Ascending aorta (tissue), 2 donors: ENCODE results near the gene EIF5AL1. TPM values are rescaled to one million over a fixed set of nuclear protein-coding genes. Genes with fewer than 3 reads are reported as not detected.
"Not testable (repeated sequence)": the region's sequence is repeated elsewhere in the genome, so short reads cannot be mapped to it uniquely, and the experiment has no call there.

Experiments
- DNase-seq, 2 donors: peaks; one replicate each; pipeline ENCODE4 v3.0.0-alpha.2; 2019; ENCODE audit warnings: low spot score in 2 of 2
- H3K27ac ChIP-seq, 2 donors: fragments of 200-600 bp; sonication (generic); one replicate each; pipeline ENCODE4 v1.5.1; 2016 to 2017; ENCODE audit warnings: mild to moderate bottlenecking in 1 of 2
- H3K27me3 ChIP-seq: fragments of 200-600 bp; sonication (generic); one replicate; pipeline ENCODE4 v1.5.1; 2017
- H3K36me3 ChIP-seq, 2 donors: fragments of 200-600 bp; sonication (generic); one replicate each; pipeline ENCODE4 v1.5.1; 2016
- H3K4me1 ChIP-seq, 2 donors: fragments of 200-600 bp; sonication (generic); one replicate each; pipeline ENCODE4 v1.5.1; 2016 to 2017; ENCODE audit warnings: mild to moderate bottlenecking in 1 of 2
- H3K4me3 ChIP-seq, 2 donors: fragments of 200-600 bp; sonication (generic); one replicate each; pipeline ENCODE4 v1.5.1; 2016 to 2017; ENCODE audit warnings: mild to moderate bottlenecking in 1 of 2
- H3K9me3 ChIP-seq, 2 donors: fragments of 200-600 bp; sonication (generic); one replicate each; pipeline ENCODE4 v1.5.1; 2016
- intact Hi-C: fragments of 100-400 bp; cut with DNase I; formaldehyde crosslinking; loops from one replicate; pipeline ENCODE4 v1.15.1; 2023
- total RNA-seq: library from RNA; depleted of rRNA; stranded (reverse); fragments of >200 nt; gene quantifications from one replicate; pipeline ENCODE4 v1.1.0, GENCODE V29; 2016
- TF ChIP-seq, protein P1 (sequence below), 3 experiments: fragments of 200-600 bp in 2 of 3; fragments of 450-650 bp in 1 of 3; sonication (generic) in 2 of 3; IDR thresholded peaks; one replicate each; pipeline ENCODE4 v1.5.1; 2016 to 2019; ENCODE audit warnings: antibody characterized with exemption in 3 of 3, mild to moderate bottlenecking in 1 of 3, moderate library complexity in 1 of 3

The EIF5AL1 gene
- total RNA-seq, 1 donor from 2014 or later: 0.21 TPM

DNA sequence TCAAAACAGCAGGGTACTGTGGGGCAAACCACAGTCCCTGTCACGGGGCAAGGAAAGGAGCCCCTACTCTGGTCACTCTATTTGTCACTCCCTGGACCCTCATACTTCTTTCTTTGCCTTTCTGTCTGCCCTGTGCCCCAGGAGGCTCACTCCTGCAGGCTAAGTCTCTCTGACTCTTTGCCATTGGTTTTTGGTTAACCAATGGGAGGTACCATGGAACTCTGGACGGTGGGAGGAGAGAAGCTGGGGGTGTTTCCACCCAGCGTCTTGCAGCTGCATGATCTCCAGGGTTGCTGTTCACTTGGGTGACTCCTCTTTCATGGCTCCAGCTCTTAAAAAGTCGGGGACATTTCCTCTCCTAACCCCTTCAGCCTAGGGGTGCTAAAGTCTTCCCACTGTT lies 15.4 kb upstream of the EIF5AL1 start:
- Histone ChIP-seq H3K9me3 (no peaks in the 10 kb centered on the region), H3K4me3 (no peak overlapping the region), H3K4me1 (no peaks in the 10 kb centered on the region), H3K27me3 (no peaks in the 10 kb centered on the region), H3K36me3 (no peaks in the 10 kb centered on the region), H3K27ac (no peak overlapping the region)
- TF ChIP-seq, protein P1, sequence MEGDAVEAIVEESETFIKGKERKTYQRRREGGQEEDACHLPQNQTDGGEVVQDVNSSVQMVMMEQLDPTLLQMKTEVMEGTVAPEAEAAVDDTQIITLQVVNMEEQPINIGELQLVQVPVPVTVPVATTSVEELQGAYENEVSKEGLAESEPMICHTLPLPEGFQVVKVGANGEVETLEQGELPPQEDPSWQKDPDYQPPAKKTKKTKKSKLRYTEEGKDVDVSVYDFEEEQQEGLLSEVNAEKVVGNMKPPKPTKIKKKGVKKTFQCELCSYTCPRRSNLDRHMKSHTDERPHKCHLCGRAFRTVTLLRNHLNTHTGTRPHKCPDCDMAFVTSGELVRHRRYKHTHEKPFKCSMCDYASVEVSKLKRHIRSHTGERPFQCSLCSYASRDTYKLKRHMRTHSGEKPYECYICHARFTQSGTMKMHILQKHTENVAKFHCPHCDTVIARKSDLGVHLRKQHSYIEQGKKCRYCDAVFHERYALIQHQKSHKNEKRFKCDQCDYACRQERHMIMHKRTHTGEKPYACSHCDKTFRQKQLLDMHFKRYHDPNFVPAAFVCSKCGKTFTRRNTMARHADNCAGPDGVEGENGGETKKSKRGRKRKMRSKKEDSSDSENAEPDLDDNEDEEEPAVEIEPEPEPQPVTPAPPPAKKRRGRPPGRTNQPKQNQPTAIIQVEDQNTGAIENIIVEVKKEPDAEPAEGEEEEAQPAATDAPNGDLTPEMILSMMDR (IDR thresholded peaks at IDR 0.05): no peak
- intact Hi-C loops: no loop called here
- no peak for DNase-seq

GRCh38 chr10:79498291-79498829 lies 14.0 kb upstream of the EIF5AL1 start:
- intact Hi-C loops: no loop called here
- Histone ChIP-seq H3K4me3 (no peak overlapping the region), H3K36me3 (no peaks in the 10 kb centered on the region), H3K27me3 (no peaks in the 10 kb centered on the region), H3K27ac (no peak overlapping the region), H3K9me3 (no peaks in the 10 kb centered on the region), H3K4me1 (no peaks in the 10 kb centered on the region)
- TF ChIP-seq, protein P1 (IDR thresholded peaks at IDR 0.05): no peak
- no peak for DNase-seq

DNA sequence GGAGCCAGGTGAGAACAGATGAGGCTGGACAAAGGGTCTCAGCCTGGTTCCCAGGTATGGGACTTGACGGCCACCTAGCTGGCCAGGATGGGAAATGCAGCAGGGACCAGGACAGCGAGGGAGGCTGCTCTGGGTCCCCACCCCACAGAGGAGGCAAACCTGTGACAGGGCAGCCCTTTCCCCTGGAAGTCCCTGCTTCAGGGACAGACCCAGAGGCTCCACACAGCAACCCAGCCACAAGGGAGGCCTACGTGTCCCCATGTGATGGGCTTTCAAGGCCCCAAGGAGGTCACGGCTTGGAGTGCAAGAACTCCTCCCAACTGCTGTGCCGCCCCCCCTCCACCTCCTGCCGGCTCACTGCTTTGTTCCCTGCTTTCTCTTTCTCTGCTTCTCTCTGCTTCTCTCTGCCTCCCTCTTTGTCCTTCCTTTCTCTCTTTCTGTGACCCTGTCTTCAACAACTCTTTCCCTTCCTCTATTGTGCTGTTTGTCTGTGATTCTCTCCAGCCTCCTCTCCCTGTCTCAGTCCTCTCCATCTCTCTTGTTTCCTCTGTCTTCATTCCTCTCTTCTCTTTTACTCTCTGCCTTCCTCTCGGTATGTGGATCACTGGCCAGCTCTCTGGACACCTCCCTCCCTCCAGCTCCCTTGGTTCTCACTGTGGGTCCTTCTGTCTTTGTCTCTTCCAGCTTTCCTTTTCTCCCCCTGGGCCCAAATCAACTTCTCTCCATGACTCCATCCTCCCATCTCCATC lies 9.6 kb upstream of the EIF5AL1 start:
- Histone ChIP-seq H3K27me3 (no peaks in the 10 kb centered on the region), H3K27ac (no peak overlapping the region), H3K4me1 (no peaks in the 10 kb centered on the region), H3K4me3 (no peak overlapping the region), H3K36me3 (no peaks in the 10 kb centered on the region), H3K9me3 (no peaks in the 10 kb centered on the region)
- no peak for DNase-seq
- TF ChIP-seq, protein P1 (IDR thresholded peaks at IDR 0.05): peak in 1 of 3 experiments; percentile 42
- intact Hi-C loops: loop anchor here (10.0 kb wide), 1 partner anchor 642 kb away; no protein-coding TSS in a partner anchor

DNA sequence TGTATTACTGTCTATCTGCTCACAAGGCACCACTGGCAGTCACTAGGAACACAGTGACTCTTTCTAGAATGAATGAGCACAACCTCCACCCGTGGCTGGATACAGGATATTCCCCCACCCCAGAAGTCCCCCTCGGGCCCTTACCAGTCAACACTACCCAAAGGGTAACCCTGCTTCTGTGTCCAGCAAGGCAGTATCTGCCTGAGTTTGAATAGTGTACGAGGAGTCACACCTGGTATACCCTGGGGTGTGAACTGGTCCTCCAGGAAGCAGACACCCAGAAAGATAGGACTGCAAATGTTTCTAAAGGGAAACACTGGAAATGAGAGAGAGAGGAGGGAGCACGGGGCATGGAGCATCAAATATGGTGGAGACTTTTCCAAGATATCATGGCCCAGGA lies 8.5 kb upstream of the EIF5AL1 start:
- not testable (repeated sequence) for H3K9me3 ChIP-seq, H3K27ac ChIP-seq, H3K27me3 ChIP-seq, DNase-seq, H3K4me1 ChIP-seq, H3K4me3 ChIP-seq, H3K36me3 ChIP-seq
- intact Hi-C loops: loop anchor here (10.0 kb wide), 1 partner anchor 641 kb away; no protein-coding TSS in a partner anchor

GRCh38 chr10:79504483-79504882 lies 7.8 kb upstream of the EIF5AL1 start:
- intact Hi-C loops: loop anchor here (10.0 kb wide), 1 partner anchor 640 kb away; no protein-coding TSS in a partner anchor
- not testable (repeated sequence) for H3K4me1 ChIP-seq, H3K27ac ChIP-seq, H3K36me3 ChIP-seq, H3K4me3 ChIP-seq, H3K27me3 ChIP-seq, DNase-seq, H3K9me3 ChIP-seq

GRCh38 chr10:79505328-79505727 lies 7.0 kb upstream of the EIF5AL1 start:
- H3K4me1 ChIP-seq, H3K4me3 ChIP-seq, H3K27me3 ChIP-seq, H3K9me3 ChIP-seq, H3K27ac ChIP-seq, H3K36me3 ChIP-seq, DNase-seq: not testable (repeated sequence)
- intact Hi-C loops: loop anchor here (10.0 kb wide), 1 partner anchor 639 kb away; no protein-coding TSS in a partner anchor

- no peak for DNase-seq
- H3K9me3 ChIP-seq: no peaks in the 10 kb centered on the region
- H3K4me3 ChIP-seq: no peak overlapping the region
- no peak overlapping the region for H3K27ac ChIP-seq
- no peaks in the 10 kb centered on the region for H3K36me3 ChIP-seq
- TF ChIP-seq, protein P1 (IDR thresholded peaks at IDR 0.05): no peak
- intact Hi-C loops: loop anchor here (10.0 kb wide), 1 partner anchor 639 kb away; no protein-coding TSS in a partner anchor
- no peaks in the 10 kb centered on the region for H3K27me3 ChIP-seq
- H3K4me1 ChIP-seq: no peaks in the 10 kb centered on the region
Measured at GRCh38 chr10:79505829-79506228, 6.5 kb upstream of the EIF5AL1 start.
